HG02571 (cell line): ENCODE data around the gene DCXR.
A peak's percentile ranks its signal among the peaks of the same experiment; 100 is the strongest.

Experiments
- ATAC-seq: cut with Tn5 transposase; IDR thresholded peaks from one replicate; pipeline ENCODE4 v1.9.1; 2021; ENCODE audit warnings: mild to moderate bottlenecking, moderate library complexity; ENCODE audit not compliant: unreplicated experiment

The DCXR gene

DNA sequence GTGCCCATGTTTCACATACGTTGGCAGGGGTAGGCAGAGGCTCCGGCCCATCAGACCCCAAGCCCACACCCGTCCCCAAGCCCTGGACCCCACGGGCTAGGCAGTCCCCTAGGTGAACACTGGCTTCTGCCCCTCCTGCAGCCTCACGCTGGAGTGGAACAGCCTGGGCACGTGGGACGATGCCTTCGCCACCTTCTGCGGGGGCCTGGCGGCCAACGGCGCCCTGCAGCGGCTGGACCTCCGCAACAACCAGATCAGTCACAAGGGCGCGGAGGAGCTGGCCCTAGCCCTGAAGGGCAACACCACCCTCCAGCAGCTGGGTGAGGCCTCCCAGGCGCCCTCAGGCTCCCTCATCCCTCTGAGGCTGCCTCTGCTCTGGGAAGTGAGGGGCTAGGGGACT, 12.6 kb downstream of the DCXR start:
- ATAC-seq: no peak

DNA sequence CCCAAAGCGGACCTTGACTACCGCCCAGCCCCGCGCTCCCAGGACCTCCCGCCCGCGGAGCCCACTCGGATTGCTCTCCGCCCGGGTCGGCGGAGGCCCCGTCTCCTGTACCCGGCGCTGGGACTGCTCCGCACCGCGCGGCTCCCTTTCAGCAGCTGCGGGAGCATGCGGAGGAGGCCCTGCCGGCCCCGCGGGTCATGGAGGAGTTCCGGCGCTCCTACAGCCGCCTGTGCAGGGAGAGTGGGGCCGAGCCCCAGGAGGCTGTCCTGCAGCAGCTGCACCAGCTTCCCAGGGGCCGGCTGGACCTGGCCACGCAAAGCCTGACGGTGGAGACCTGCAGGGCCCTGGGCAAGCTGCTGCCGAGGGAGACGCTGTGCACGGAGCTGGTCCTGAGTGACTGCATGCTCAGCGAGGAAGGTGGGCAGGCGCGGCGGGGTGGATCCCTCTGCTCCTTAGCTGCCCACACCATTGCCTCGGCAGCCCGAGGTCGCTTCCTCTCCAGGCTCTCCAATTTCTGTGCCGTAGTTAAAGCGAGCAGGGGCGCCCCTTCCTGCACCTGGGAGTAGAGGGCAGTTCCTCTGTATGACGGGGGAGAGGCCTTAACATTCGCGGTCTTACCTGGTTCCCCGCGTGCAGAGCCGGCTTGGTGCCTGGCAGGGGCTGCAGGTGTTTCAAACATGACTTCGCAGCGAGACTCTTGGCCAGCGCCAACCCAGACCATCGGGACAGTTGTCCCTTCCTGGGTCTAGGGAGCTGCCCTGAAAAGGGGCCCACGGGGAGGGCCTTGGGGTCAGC, 13.9 kb downstream of the DCXR start:
- no peak for ATAC-seq

DNA sequence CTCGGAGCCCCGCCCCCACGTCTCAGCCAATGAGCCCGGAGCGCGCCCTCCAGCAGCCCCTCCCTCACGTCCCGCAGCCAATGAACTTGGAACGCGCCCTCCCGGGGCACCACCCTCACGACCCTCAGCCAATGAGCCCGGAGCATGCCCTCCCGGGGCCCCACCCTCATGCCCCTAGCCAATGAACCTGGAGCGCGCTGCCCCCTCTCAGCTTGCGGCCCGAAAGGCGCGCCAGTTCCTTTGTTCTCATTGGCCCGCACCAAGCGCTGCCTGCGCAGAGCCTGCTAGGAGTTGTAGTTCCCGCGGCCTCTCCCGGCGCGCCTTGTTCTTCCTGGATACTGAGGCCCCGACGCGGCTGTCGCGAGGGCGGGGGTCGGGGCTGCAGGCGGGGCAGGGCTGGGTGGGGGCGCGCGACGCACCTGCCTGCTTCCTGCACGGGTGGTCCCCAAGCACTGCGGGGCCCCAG, 14.5 kb downstream of the DCXR start, which contains the start of gene LRRC45:
LRRC45 (plus strand) TSS at position 325 of the 466 bp plus-strand sequence. CDS start 339 bp downstream, outside the sequence.
- ATAC-seq: peak; percentile 85

DNA sequence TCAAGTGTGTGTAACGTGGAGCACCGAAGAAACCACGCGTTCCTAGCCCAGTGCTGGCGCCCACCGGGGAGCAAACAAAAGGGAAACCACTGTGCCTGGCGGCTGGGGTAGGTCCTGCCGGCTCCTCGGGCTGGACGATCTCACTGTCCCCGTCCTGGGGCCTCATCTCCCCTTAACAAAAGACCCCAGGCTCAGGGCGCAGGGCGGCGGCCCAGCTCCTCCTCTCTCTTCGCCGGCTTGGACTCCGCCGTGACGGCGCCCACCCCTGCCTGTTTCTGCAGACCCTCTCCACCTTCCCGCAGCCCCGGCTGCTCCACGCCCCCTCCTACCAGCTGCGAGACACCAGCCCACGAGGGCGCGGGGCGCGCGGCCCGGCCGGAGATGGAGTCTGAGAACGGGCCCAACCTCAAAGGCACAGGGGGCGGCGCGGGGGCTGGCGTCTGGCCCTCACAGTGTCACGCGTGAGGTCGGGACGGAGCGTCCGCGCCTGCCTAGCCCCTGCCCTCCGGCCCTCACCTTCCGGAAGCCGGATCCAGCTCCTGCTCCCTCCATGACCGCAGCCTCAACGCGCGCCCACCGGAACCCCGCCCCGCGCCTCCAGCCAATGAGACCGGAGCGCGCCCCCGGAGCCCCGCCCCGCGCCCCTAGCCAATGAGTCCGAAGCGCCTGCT, 15.1 kb downstream of the DCXR start, which contains the start of gene CENPX:
CENPX (minus strand) TSS at position 569 of the 671 bp plus-strand sequence; CDS start at position 552, 17 bp downstream.
- no peak for ATAC-seq

DNA sequence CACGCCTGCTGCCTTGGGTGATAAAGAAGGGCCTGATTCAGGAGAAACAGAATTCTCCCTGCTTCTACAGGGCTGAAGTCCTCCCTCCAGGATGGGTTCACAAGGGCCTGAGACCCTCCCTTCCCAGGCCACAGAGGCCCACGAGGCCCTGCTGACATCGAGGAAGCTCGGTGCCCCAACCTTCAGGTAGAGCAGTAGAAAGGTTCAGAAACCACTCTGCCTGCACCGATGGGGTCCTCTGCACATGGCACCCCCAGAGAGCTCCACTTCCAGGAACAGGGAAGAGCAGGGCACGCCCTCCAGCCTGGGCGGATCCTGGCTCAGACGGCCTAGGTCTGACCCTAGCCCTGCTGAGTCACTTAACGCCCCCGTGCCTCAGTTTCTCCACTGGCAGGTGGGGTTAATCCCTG, 15.6 kb downstream of the DCXR start:
- ATAC-seq: no peak

DNA sequence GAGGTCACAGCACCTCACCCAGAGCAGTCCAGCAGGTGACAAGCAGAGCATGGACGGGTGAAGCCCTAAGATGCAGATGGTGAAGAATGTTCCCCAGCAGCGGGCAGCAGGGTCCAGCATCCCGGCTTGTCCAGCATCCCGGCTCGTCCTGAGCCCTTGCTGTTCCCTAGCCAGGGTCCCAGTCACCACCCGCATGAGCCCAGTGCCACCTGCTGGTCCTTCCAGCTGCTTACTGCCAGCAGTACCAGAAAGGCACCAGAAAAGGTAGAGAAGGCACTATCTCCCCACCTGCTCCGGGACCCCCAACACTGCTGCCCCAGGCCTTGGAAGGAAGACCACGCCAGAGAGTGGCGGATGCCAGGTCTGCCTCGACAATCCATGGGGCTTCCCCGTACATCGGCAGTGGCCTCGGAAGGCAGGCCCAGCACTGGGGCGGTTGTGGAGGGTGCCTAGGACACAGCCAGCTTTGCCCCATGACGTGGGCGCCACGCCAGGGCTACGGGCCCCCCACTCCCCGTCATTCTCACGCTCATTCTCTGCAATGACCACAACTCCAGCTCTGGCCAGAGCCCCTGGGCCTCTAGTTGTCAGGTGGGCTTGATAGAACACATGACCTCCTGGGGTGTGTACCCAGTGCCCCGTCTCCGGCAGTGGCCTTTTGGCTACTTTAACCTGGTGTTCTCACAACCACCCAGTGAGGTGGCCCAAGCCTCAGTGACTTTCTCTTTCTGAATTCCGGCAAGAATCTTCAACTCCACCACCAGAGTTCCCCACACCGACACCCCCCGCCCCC, 16.2 kb downstream of the DCXR start:
- no peak for ATAC-seq

DNA sequence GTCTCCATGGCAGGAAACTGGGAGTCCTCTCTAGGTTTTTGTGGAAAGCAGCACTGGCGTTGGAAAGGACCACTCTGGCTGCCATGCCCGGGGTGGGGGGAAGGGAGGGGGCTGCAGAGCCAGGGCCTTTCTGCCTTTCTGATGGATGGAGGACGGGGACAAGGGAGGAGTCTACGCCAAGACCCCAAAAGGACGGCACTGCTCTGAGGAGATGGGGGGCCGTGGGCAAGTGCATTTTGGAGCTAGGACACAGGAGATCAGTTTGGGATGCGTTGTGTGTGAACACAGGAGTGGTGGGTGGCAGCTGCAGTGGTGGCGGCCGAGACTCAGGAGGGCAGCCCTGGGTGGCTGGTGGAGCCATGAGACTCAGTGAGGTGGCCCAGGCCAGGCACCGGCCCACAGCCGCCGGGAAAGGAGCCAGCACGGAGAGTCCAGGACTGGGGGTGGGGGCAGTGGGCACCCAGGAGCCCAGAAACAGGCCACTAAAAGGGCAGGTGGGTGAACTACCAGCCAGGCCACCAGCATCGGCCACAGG, 16.9 kb downstream of the DCXR start:
- no peak for ATAC-seq

DNA sequence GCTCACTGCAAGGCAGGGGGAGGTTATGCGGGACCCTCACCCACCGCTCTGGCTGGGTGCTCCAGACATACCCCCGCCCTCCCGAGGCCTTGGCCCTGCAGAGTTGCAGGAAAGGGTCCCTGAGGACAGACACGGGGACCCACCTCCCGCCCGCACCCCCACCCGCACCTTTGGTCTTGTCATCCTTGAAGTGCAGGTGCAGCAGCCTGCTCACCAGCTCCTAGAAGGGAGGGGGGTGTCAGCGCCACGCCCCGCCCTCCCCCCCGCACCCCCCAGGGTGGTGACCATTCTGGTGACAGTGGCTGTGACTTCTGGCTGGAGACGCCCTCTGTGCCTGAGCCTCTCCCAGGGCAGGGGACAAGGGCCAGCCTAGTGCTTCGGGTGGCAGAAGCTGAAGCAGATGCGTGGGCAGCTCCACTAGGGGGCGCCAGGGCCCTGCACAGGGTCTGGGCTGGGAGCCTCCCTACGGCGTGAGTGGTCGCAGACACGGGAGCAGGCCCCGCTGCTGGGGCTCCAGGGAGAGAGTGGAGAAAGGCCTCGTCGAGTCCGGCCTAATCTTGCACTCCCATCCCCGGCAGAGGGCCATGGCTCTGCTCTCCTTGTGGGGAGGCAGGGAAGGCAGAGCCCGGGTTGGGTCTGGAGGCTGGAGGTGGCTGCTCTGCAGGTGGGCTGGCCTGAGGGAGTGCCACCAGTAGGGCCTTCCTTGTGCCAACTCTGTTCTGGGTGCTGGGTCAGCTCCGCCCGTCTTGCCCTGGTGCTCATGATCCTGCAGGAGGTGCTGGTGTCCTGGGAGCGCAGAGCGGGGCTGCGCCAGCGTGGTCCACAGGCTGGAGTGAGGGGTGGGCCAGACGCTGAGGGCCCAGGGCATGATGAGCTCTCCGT, 17.6 kb downstream of the DCXR start:
- no peak for ATAC-seq

DNA sequence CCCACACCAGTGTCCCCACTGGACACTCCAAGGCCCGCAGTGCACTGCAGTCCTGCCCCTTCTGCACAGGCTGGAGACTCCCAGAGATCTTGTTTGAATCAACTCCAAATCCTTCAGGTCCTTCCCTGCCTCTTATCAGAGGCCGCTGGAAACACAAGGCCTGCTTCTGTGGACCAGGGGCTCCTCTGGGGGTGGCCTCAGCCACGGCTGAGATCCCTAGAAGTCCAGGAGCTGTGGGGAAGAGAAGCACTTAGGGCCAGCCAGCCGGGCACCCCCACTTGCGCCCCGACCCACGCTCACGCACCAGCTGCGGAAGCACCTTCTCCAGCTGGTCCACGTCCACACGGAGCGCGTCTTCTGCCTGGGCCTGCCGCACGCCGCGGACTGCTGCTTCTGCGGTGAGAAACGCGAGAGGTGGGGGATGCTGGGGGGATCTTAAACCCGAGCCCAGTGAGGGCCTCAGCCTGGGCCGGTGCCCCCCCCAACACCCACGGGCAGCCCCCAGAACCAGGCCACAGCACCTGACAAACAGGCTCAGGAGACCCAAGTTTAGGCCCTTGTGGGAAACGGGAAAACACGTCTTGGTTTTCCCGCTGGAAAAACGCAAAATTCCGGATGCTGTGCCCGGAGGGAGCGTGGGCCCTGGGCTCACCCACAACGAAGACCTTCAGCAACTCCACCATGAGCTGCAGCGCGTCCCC, 18.4 kb downstream of the DCXR start:
- no peak for ATAC-seq

DNA sequence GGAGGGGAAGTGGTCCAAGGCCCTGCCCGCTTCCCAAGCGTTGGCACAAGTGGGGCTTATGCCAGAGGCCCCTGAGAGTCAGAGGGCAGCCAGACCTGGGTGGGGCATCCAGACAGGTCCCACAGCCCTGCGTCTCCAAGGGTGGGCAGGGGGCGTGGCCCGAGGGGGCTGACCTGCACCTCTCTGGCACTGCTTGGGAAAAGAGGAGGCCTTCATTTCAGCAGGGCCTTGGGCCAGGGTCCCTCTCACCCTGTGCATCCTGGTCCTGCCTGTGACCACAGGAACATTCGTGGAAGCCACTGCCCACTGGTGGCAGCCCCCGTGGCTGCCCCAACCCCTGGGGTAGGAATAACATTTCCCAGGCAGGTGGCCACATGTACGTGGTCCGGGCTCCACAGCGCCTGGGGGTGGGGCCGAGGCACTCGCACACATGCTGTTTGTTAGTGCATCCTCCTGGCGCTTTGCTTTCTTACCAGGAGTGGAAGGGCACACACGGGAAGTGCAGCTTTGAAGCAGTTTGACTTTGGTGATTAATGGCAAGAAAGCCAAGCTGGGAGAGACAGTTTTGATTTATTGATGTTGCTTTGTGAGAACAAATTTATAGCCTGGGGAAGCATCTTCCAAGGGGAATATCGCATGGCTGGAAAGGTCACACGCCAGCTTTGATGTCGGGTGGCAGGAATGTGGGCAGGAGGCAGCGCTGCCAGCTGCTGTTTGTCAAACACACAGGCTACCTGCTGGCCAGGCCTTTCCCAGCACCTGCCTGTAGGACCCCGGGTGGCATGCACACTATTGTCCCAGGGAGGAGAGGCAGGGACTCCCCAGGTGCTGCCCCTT, 19.1 kb downstream of the DCXR start:
- ATAC-seq: no peak

DNA sequence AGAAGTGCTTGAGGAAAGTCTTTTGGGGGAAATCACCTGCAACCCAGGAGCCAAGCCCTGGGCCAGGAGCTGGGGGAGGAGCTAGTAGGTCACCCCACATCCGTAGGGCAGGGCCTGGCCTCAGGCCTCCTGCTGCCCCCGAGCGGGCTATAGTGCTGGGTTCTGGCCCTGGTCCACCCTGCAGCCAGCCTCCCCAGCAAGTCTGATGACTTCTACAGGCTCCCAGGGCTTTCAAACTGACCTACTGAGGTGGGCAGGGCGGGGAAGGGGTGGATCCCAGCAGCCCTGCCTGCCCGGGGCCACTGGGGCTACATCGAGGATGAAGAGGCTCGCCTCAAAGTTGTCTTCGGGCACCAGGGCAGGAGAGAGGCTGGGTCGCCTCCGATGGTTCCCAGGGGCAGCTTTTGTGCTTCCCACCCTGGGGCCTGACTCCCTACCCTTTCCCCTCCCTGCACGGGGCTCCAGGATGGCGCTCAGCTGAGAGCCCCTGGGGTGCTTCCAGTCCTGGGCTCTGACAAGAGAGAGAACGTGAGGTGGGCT, 19.8 kb downstream of the DCXR start:
- no peak for ATAC-seq

DNA sequence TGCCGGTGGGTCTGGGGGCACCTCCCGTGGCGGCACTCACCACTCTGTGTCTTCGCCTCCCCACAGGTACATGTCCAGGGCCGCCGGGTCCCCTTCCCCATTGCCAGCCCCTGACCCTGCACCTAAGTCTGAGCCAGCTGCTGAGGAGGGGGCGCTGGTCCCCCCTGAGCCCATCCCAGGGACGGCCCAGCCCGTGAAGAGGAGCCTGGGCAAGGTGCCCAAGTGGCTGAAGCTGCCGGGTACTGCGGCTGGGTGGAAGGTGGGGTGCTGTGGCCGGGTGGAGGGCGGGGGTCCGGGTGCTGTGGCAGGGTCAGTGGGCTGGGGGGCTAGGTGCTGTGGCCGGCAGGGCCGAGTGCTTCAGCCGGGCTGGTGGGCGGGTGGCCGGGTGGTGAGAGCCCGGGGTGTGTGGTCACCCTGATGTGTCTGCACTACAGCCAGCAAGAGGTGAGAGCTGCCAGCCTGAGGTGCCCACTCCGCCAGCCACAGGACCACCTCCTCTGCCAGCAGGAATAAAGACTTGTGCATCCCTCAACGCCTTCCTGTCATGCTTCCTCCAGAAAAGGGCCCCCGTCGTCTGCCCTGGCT, 20.5 kb downstream of the DCXR start:
- ATAC-seq: no peak

DNA sequence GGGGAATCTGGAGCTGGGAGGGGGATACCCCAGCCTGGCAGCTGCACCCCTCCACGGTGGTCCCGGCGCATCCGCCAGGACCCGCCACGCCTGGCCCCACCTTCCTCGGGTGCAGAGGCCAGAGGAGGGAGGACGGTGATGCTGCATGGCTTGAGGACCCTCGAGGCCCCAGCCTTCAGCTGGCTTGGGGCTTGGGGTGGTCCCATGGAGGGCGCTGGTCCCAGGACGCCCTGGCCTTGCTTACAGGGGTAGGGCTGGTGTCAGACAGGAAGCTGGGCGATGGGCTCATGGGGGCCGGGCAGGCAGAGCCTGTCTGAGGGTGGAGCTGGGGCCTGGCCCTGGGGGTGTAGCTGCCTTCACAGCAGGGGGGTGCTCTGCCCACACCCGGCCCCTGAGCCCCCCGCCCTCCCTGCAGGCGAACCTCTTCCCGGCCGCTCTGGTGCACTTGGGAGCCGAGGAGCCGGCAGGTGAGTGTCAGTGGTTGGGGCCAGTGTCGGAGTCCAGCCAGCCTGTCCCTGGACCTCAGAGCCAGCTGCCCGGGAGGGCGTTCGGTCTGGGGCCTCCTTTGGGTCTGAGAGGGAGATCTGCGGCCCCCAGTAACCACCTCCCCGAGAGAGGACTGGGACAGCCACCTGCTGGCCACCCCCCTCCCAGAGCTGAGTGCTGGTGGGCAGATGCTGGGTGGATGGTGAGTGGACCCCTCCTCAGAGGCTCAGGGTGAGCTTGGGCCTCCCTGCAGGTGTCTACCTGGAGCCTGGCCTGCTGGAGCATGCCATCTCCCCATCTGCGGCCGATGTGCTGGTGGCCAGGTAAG, 21.2 kb downstream of the DCXR start:
- no peak for ATAC-seq

DNA sequence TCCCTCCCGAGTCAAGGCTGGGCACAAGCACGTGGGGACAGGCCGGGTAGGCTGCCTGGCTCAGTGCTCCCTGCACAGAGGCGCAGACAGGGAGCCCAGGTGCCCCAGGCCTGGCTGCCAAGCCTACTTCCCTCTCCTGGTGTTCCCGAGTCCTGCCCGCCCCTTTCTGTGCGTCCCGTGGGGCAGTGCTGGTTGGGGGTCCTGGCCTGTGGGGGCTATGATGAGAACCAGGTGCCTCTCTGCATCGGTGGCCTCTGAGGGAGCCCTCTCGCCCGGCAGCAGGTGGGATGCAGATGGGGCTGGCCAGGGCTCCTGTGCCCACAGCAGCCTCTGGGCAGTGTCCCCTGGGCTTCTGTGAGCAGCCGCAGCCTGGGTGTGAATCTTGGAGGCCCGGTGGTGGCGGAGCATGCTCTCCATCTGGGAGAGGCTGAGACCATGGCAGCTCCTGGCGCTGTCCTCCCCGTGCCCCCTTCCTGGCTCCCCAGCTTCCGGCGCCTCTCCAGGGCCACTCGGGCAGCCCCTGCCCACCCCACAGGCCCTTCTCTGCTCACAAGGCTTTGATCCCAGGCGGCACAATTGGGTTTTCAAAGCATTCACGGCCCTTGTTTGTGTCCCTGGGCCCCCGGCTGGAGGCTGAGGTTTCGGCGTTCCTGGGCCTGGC, 22.1 kb downstream of the DCXR start:
- no peak for ATAC-seq

DNA sequence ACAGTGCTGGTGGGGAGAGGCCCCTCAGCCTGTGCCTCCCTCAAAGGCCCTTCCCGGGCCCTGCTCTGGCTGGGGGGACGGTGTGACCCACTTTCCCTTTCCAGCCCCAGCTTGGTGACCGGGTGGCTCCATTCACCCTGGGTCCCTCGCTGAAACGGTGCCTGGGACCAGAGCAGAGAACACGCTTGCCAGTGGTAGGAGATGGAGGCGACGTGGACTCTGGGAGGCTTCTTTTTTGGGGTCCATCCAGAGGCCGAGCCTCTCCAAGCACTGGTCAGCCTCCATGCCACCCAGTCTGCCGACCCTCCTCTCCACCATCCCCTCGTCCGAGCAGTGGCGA, 22.6 kb downstream of the DCXR start:
- ATAC-seq: no peak

DNA sequence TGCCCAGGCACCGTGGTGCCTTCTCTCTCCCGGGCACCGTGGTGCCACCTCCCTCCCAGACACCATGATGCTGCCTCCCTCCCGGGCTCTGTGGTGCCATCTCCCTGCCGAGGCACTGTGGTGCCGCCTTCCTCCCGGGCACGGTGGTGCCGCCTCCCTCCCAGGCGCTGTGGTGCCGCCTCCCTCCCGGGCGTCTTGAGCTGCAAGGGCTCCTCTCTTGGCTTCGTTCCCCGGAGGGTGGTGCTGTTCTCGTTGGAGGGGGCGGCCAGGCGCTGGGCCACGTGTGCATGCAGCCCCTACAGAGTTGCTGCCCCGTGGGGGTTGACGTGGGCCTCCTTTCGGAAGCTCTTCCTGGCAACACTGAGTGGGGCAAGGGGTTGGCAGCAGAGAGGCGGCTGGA, 23.1 kb downstream of the DCXR start:
- no peak for ATAC-seq
